ENCODE measurements around the gene HIVEP3. TPM values are rescaled to one million over a fixed set of nuclear protein-coding genes. Genes with fewer than 3 reads are reported as not detected.

Gene HIVEP3
- total RNA-seq, 2 donors from 2014 or later = 0.13 to 0.99 TPM

DNA sequence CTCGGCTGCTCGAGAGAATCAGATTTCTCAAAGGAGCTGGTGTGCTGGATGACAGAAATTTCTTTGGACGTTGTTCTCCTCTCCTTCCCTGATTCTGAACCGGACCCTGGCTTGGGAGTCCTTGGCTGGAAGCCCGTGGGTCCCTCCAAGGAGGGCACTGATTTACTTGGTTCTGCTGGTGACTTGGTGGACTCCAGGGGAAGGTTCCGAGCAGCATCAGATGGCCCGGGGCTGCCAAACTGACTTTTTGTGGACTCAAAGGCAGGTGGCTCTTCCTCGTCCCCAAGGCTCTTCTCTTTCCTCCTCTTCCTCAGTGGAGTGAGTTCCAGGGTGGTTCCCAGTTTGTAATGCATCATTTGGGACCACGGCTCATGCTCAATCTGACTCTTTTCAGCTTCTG, 336.4 kb downstream of the HIVEP3 start:
- Mint-ChIP-seq H3K9me3 (no peaks in the 10 kb centered on the region), H3K4me3 (no peak overlapping the region), H3K36me3 (ENCODE audit: low read depth) (no peaks in the 10 kb centered on the region), H3K4me1 (no peaks in the 10 kb centered on the region), H3K27me3 (ENCODE audit: insufficient read depth) (peaks cover 4% of the 10 kb centered on the region), H3K27ac (no peak overlapping the region)
- Histone ChIP-seq H3K4me3 (ENCODE audit: low read length) (no peak overlapping the region), H3K9ac (ENCODE audit: extremely low read depth, low read length, poor library complexity, severe bottlenecking) (no peak overlapping the region), H3K9me3 (ENCODE audit: control insufficient read depth, low read length) (no peaks in the 10 kb centered on the region), H3K4me1 (ENCODE audit: control insufficient read depth, insufficient read depth, low read length) (no peaks in the 10 kb centered on the region), H3K27me3 (ENCODE audit: control insufficient read depth, insufficient read depth, low read length, poor library complexity, severe bottlenecking) (no peaks in the 10 kb centered on the region), H3K36me3 (ENCODE audit: control insufficient read depth, insufficient read depth, low read length) (no peaks in the 10 kb centered on the region), H3K27ac (ENCODE audit: low read depth, low read length) (no peak overlapping the region)
- 90 to 100% methylated on average over 1 to 9 of the region's 9 CpGs for WGBS, 2 experiments (ENCODE audit: insufficient coverage in 1 of 2, insufficient read length in 1 of 2)
- DNase-seq = peak; percentile 21
- no peak for TF ChIP-seq CTCF (conservative IDR thresholded peaks at IDR 0.05)

- no peak overlapping the region for H3K9ac ChIP-seq (ENCODE audit: extremely low read depth, low read length, poor library complexity, severe bottlenecking)
- no peaks in the 10 kb centered on the region for H3K9me3 Mint-ChIP-seq
- 92 to 93% methylated on average over 8 to 10 of the region's 10 CpGs for WGBS, 2 experiments (ENCODE audit: insufficient coverage in 1 of 2, insufficient read length in 1 of 2)
Observed at GRCh38 chr1:41582004-41582325, 336.8 kb downstream of the HIVEP3 start.

GRCh38 chr1:41581216-41582003, 337.3 kb downstream of the HIVEP3 start:
- no peaks in the 10 kb centered on the region for H3K9me3 ChIP-seq (ENCODE audit: control insufficient read depth, low read length)
- H3K27me3 ChIP-seq (ENCODE audit: control insufficient read depth, insufficient read depth, low read length, poor library complexity, severe bottlenecking) = no peaks in the 10 kb centered on the region
- H3K4me3 ChIP-seq (ENCODE audit: low read length) = no peak overlapping the region
- Mint-ChIP-seq H3K4me1 (no peaks in the 10 kb centered on the region), H3K4me3 (no peak overlapping the region), H3K27ac (no peak overlapping the region), H3K36me3 (ENCODE audit: low read depth) (no peaks in the 10 kb centered on the region), H3K27me3 (ENCODE audit: insufficient read depth) (peaks cover 4% of the 10 kb centered on the region), H3K9me3 (no peaks in the 10 kb centered on the region)
- 92 to 96% methylated on average over 9 to 19 of the region's 19 CpGs for WGBS, 2 experiments (ENCODE audit: insufficient coverage in 1 of 2, insufficient read length in 1 of 2)
- no peak for TF ChIP-seq CTCF (conservative IDR thresholded peaks at IDR 0.05)
- H3K9ac ChIP-seq (ENCODE audit: extremely low read depth, low read length, poor library complexity, severe bottlenecking) = no peak overlapping the region
- H3K4me1 ChIP-seq (ENCODE audit: control insufficient read depth, insufficient read depth, low read length) = no peaks in the 10 kb centered on the region
- H3K36me3 ChIP-seq (ENCODE audit: control insufficient read depth, insufficient read depth, low read length) = no peaks in the 10 kb centered on the region
- peak; percentile 24 for DNase-seq
- no peak overlapping the region for H3K27ac ChIP-seq (ENCODE audit: low read depth, low read length)

More at GRCh38 chr1:41582004-41582325, 336.8 kb downstream of the HIVEP3 start:
- H3K27me3 ChIP-seq (ENCODE audit: control insufficient read depth, insufficient read depth, low read length, poor library complexity, severe bottlenecking) = no peaks in the 10 kb centered on the region
- no peaks in the 10 kb centered on the region for H3K36me3 Mint-ChIP-seq (ENCODE audit: low read depth)
- peak; percentile 27 for DNase-seq
- no peak for TF ChIP-seq CTCF (conservative IDR thresholded peaks at IDR 0.05)
- peaks cover 4% of the 10 kb centered on the region for H3K27me3 Mint-ChIP-seq (ENCODE audit: insufficient read depth)
- no peak overlapping the region for H3K27ac ChIP-seq (ENCODE audit: low read depth, low read length)
- no peak overlapping the region for H3K4me3 Mint-ChIP-seq
- no peaks in the 10 kb centered on the region for H3K36me3 ChIP-seq (ENCODE audit: control insufficient read depth, insufficient read depth, low read length)
- H3K9me3 ChIP-seq (ENCODE audit: control insufficient read depth, low read length) = no peaks in the 10 kb centered on the region
- no peaks in the 10 kb centered on the region for H3K4me1 Mint-ChIP-seq
- no peaks in the 10 kb centered on the region for H3K4me1 ChIP-seq (ENCODE audit: control insufficient read depth, insufficient read depth, low read length)
- no peak overlapping the region for H3K27ac Mint-ChIP-seq
- no peak overlapping the region for H3K4me3 ChIP-seq (ENCODE audit: low read length)
